Mesothelial cell of epicardium (in vitro differentiated cells): ENCODE data around the gene PRR3. TPM values are rescaled to one million over a fixed set of nuclear protein-coding genes. Genes with fewer than 3 reads are reported as not detected.

Experiments
- DNase-seq, 2 experiments: peaks; one replicate each; pipeline ENCODE4 v3.0.0; 2021; ENCODE audit warnings: low spot score in 2 of 2; ENCODE audit not compliant: unreplicated experiment in 2 of 2
- H3K27ac Mint-ChIP-seq: 2 replicates; pipeline ENCODE4 v1.8.0; 2021; ENCODE audit warnings: mixed read lengths
- H3K27me3 Mint-ChIP-seq: 2 replicates; pipeline ENCODE4 v1.8.0; 2021; ENCODE audit warnings: low read depth, mixed read lengths
- H3K36me3 Mint-ChIP-seq: 2 replicates; pipeline ENCODE4 v1.8.0; 2021; ENCODE audit warnings: mixed read lengths
- H3K4me1 Mint-ChIP-seq: 2 replicates; pipeline ENCODE4 v1.8.0; 2021; ENCODE audit warnings: mixed read lengths
- H3K4me3 Mint-ChIP-seq: 2 replicates; pipeline ENCODE4 v1.8.0; 2021; ENCODE audit warnings: mild to moderate bottlenecking, moderate library complexity, mixed read lengths
- H3K9me3 Mint-ChIP-seq: 2 replicates; pipeline ENCODE4 v1.8.0; 2021; ENCODE audit warnings: mixed read lengths
- CTCF ChIP-seq: fragments of 200-600 bp; sonication (generic); IDR thresholded peaks from one replicate; pipeline ENCODE4 v1.5.0; 2021; ENCODE audit warnings: antibody characterized with exemption; ENCODE audit not compliant: unreplicated experiment
- total RNA-seq: library from RNA; stranded (reverse); gene quantifications from 3 replicates; pipeline ENCODE4 v1.2.1, GENCODE V29; 2021

Gene PRR3
- total RNA-seq, 1 donor from 2014 or later, result 25.5 TPM

- Mint-ChIP-seq H3K36me3 (peaks cover 37% of the 10 kb centered on the region), H3K27ac (no peak overlapping the region), H3K4me3 (peak overlapping the region; percentile 94), H3K9me3 (no peaks in the 10 kb centered on the region), H3K27me3 (no peaks in the 10 kb centered on the region), H3K4me1 (peaks cover 27% of the 10 kb centered on the region)
- TF ChIP-seq CTCF, result no peak
- DNase-seq, result no peak
Measured at GRCh38 chr6:30554404-30554803, 2.7 kb upstream of the PRR3 start.

- peak in 1 of 2 experiments; percentile 75 for DNase-seq
- Mint-ChIP-seq H3K27ac (peak overlapping the region; percentile 99), H3K36me3 (peaks cover 34% of the 10 kb centered on the region), H3K27me3 (no peaks in the 10 kb centered on the region), H3K9me3 (no peaks in the 10 kb centered on the region), H3K4me1 (peaks cover 29% of the 10 kb centered on the region), H3K4me3 (peak overlapping the region; percentile 94)
- no peak for TF ChIP-seq CTCF
Measured at GRCh38 chr6:30554962-30555815, 1.9 kb upstream of the PRR3 start.

- Mint-ChIP-seq H3K36me3 (peaks cover 30% of the 10 kb centered on the region), H3K27me3 (no peaks in the 10 kb centered on the region), H3K9me3 (no peaks in the 10 kb centered on the region), H3K4me1 (peaks cover 29% of the 10 kb centered on the region), H3K4me3 (peak overlapping the region; percentile 94), H3K27ac (peak overlapping the region; percentile 99)
- TF ChIP-seq CTCF, result no peak
- peak in 1 of 2 experiments; percentile 43 for DNase-seq
Measured at GRCh38 chr6:30555816-30556065, 1.4 kb upstream of the PRR3 start.

GRCh38 chr6:30556066-30556905 lies 809 bp upstream of the PRR3 start, which contains the start of gene GNL1:
GNL1 (minus strand) TSS chr6:30556489; CDS start chr6:30556203, 286 bp downstream.
- Mint-ChIP-seq H3K27ac (peak within 1 kb of the TSS; percentile 99), H3K36me3 (peaks cover 26% of the 10 kb centered on the region), H3K27me3 (no peaks in the 10 kb centered on the region), H3K4me1 (peaks cover 29% of the 10 kb centered on the region), H3K4me3 (peak within 1 kb of the TSS; percentile 94), H3K9me3 (no peaks in the 10 kb centered on the region)
- DNase-seq, result peak; percentile 92 to 96
- TF ChIP-seq CTCF, result no peak

- H3K4me1 Mint-ChIP-seq, result peaks cover 29% of the 10 kb centered on the region
- no peak for TF ChIP-seq CTCF
- peaks cover 24% of the 10 kb centered on the region for H3K36me3 Mint-ChIP-seq
- H3K4me3 Mint-ChIP-seq, result peak overlapping the region; percentile 94
- no peaks in the 10 kb centered on the region for H3K9me3 Mint-ChIP-seq
- no peaks in the 10 kb centered on the region for H3K27me3 Mint-ChIP-seq
- H3K27ac Mint-ChIP-seq, result peak overlapping the region; percentile 99
- no peak for DNase-seq
Measured at GRCh38 chr6:30557683-30557981, 537 bp downstream of the PRR3 start.
